OCI-LY7 (cell line): ENCODE results near the gene CBFB. TPM values are rescaled to one million over a fixed set of nuclear protein-coding genes. Genes with fewer than 3 reads are reported as not detected.

Experiments used
- BruUV-seq: library from RNA; stranded (reverse); fragments of 400-500 nt; replicated peaks from 2 replicates; lab custom pipeline; 2021; lab: Mats Ljungman, UMichigan
- CTCF ChIA-PET: fragments of 300-600 bp; sonication (Branson Sonifier 250); formaldehyde crosslinking; loops from one replicate; lab custom pipeline; 2022; ENCODE audit warnings: antibody characterized with exemption; ENCODE audit not compliant: unreplicated experiment; lab: Charles Lee
- POLR2A ChIA-PET: fragments of 300-600 bp; sonication (Branson Sonifier 250); formaldehyde crosslinking; loops from one replicate; lab custom pipeline; 2022; ENCODE audit warnings: antibody characterized with exemption; lab: Charles Lee
- DNase-seq: peaks from one replicate; pipeline ENCODE4 v3.0.0-alpha.2; 2015; ENCODE audit warnings: low spot score
- H2AFZ ChIP-seq: fragments of 200-600 bp; sonication (generic), shearing (Covaris generic); 2 replicates; pipeline ENCODE4 v1.6.1; 2014; ENCODE audit warnings: mild to moderate bottlenecking, antibody characterized with exemption, low read length, moderate library complexity
- H3K27ac ChIP-seq: fragments of 200-600 bp; sonication (generic); 2 replicates; pipeline ENCODE4 v1.5.1; 2014; ENCODE audit warnings: mixed run types, low read depth, mild to moderate bottlenecking, moderate library complexity, low read length, inconsistent platforms; ENCODE audit not compliant: poor library complexity, severe bottlenecking
- H3K36me3 ChIP-seq: fragments of 200-600 bp; sonication (generic); 2 replicates; pipeline ENCODE4 v1.6.1; 2014; ENCODE audit warnings: mild to moderate bottlenecking, antibody characterized with exemption, low read length, moderate library complexity, mixed read lengths; ENCODE audit not compliant: insufficient read depth
- H3K4me1 ChIP-seq: fragments of 200-600 bp; sonication (generic); 2 replicates; pipeline ENCODE4 v1.5.1; 2014; ENCODE audit warnings: mild to moderate bottlenecking, low read length; ENCODE audit not compliant: insufficient read depth, poor library complexity, severe bottlenecking
- H3K4me2 ChIP-seq: fragments of 200-600 bp; sonication (generic); 2 replicates; pipeline ENCODE4 v1.6.1; 2014; ENCODE audit warnings: mild to moderate bottlenecking, low read length
- H3K4me3 ChIP-seq: fragments of 200-600 bp; sonication (generic); 2 replicates; pipeline ENCODE4 v1.5.1; 2014; ENCODE audit warnings: mild to moderate bottlenecking, low read depth, low read length; ENCODE audit not compliant: poor library complexity, severe bottlenecking
- H3K79me2 ChIP-seq: fragments of 200-600 bp; sonication (generic); 2 replicates; pipeline ENCODE4 v1.6.1; 2016; ENCODE audit warnings: low read depth, mild to moderate bottlenecking, low read length, moderate library complexity, mixed read lengths; ENCODE audit not compliant: insufficient read depth
- H3K9me2 ChIP-seq: fragments of 200-600 bp; sonication (generic); 2 replicates; pipeline ENCODE4 v1.6.1; 2016; ENCODE audit warnings: mild to moderate bottlenecking, low read length, mixed read lengths; ENCODE audit not compliant: insufficient read depth
- H3K9me3 ChIP-seq: fragments of 200-600 bp; sonication (generic); 2 replicates; pipeline ENCODE4 v1.6.1; 2014; ENCODE audit warnings: mild to moderate bottlenecking, mixed run types, low read length, mixed read lengths
- H4K20me1 ChIP-seq: fragments of 200-600 bp; sonication (generic); 2 replicates; pipeline ENCODE4 v1.6.1; 2014; ENCODE audit warnings: mild to moderate bottlenecking, antibody characterized with exemption, low read length, moderate library complexity, mixed read lengths; ENCODE audit not compliant: insufficient read depth
- CTCF ChIP-seq: fragments of 200-600 bp; sonication (generic); conservative IDR thresholded peaks from 2 replicates; pipeline ENCODE4 v1.5.1; 2014; ENCODE audit warnings: mild to moderate bottlenecking, antibody characterized with exemption, low read length, moderate library complexity, mixed read lengths
- EZH2phosphoT487 ChIP-seq: fragments of 200-600 bp; sonication (generic); IDR thresholded peaks from 2 replicates; pipeline ENCODE4 v1.6.1; 2018; ENCODE audit warnings: low read depth, borderline replicate concordance, mild to moderate bottlenecking, mixed run types, antibody characterized with exemption, low read length, moderate library complexity, mixed read lengths
- intact Hi-C: fragments of 100-400 bp; cut with micrococcal nuclease; formaldehyde crosslinking; loops from one replicate; pipeline ENCODE4 v1.10.0; 2022; ENCODE audit not compliant: unreplicated experiment
- total RNA-seq, 2 experiments: library from RNA; depleted of rRNA in 1 of 2; stranded (reverse); fragments of >200 nt in 1 of 2; shearing (Covaris generic) in 1 of 2; gene quantifications; 2 replicates each; pipeline ENCODE4 v1.2.3, GENCODE V29; 2014 to 2022

The CBFB gene
- total RNA-seq, 2 experiments from 2014 or later = 93.5 to 151 TPM

GRCh38 chr16:67052399-67052798 is 23.4 kb downstream of the CBFB start:
- 0 out of 2 replicates have a peak, but pooled peaks cover 2% of the 10 kb centered on the region for H4K20me1 ChIP-seq
- no TSS peak for BruUV-seq
- intact Hi-C loops = no loop called here
- peaks cover 39% of the 10 kb centered on the region for H3K36me3 ChIP-seq
- no peak overlapping the region for H3K27ac ChIP-seq
- no peak for DNase-seq
- no peaks in the 10 kb centered on the region for H3K9me3 ChIP-seq
- no peaks in the 10 kb centered on the region for H3K9me2 ChIP-seq
- peaks cover 35% of the 10 kb centered on the region; the same call in 1 of the 2 replicates for H3K79me2 ChIP-seq
- H3K4me1 ChIP-seq = no peaks in the 10 kb centered on the region
- CTCF ChIA-PET = no interaction called here
- no peak for TF ChIP-seq CTCF
- no peak for TF ChIP-seq EZH2phosphoT487
- no peak overlapping the region for H2AFZ ChIP-seq
- H3K4me3 ChIP-seq = no peak overlapping the region
- no peak overlapping the region for H3K4me2 ChIP-seq
- POLR2A ChIA-PET = interaction anchor here (0.5 to 1.0 kb wide), 5 partner anchors 11 to 175 kb away, joined by 3 to 5 read pairs (median 3); partner anchors contain the start of gene TMEM208

- intact Hi-C loops = no loop called here
- Histone ChIP-seq H4K20me1 (no peaks in the 10 kb centered on the region), H3K4me1 (no peaks in the 10 kb centered on the region), H3K9me2 (no peaks in the 10 kb centered on the region), H3K27ac (no peak overlapping the region), H3K4me3 (no peak overlapping the region), H3K79me2 (peaks cover 47% of the 10 kb centered on the region; the same call in 1 of the 2 replicates), H2AFZ (no peak overlapping the region), H3K36me3 (peaks cover 35% of the 10 kb centered on the region), H3K9me3 (no peaks in the 10 kb centered on the region), H3K4me2 (no peak overlapping the region)
- POLR2A ChIA-PET = interaction anchor here (0.6 to 1.0 kb wide), 2 partner anchors 10 to 13 kb away, joined by 5 read pairs; no protein-coding TSS in a partner anchor
- CTCF ChIA-PET = no interaction called here
- no peak for DNase-seq
- no TSS peak for BruUV-seq
- no peak for TF ChIP-seq CTCF
- TF ChIP-seq EZH2phosphoT487 = no peak
Measured at GRCh38 chr16:67053767-67054334, 24.9 kb downstream of the CBFB start.

- ChIA-PET CTCF (no interaction called here), POLR2A (interaction anchor here (0.6 to 1.3 kb wide), 4 partner anchors 9 to 181 kb away, joined by 3 to 6 read pairs (median 3); no protein-coding TSS in a partner anchor)
- no peak overlapping the region for H3K4me2 ChIP-seq
- no peaks in the 10 kb centered on the region for H4K20me1 ChIP-seq
- BruUV-seq = no TSS peak
- H3K4me3 ChIP-seq = no peak overlapping the region
- H3K9me3 ChIP-seq = no peaks in the 10 kb centered on the region
- peaks cover 49% of the 10 kb centered on the region; the same call in 1 of the 2 replicates for H3K79me2 ChIP-seq
- DNase-seq = no peak
- H3K4me1 ChIP-seq = no peaks in the 10 kb centered on the region
- no peak overlapping the region for H3K27ac ChIP-seq
- intact Hi-C loops = no loop called here
- H3K9me2 ChIP-seq = no peaks in the 10 kb centered on the region
- H2AFZ ChIP-seq = no peak overlapping the region
- H3K36me3 ChIP-seq = peaks cover 33% of the 10 kb centered on the region
- TF ChIP-seq EZH2phosphoT487 = no peak
- TF ChIP-seq CTCF = no peak
Measured at GRCh38 chr16:67054901-67055300, 26.0 kb downstream of the CBFB start.
